ENCODE measurements around the gene PLEKHA8.

DNA sequence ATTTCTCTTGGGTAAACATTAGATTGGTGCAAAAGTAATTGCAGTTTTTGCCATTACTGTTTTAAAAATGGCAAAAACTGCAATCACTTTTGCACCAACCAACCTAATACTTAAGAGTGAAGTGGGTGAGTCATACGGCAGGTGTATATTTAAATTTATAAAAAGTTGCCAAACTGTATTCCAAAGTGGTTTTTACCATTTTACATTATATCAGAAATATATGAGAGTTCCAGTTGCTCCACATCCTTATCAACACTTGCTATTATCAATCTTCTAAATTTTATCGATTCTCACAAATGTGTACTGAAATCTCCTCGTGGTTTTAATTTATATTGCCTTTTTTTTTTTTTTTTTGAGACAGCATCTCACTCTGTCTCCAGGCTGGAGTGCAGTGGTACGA lies 35.1 kb upstream of the PLEKHA8 start:
- TF ChIP-seq POLR2A (IDR thresholded peaks at IDR 0.05; ENCODE audit: low read length): no peak
- TF ChIP-seq GATA1 (IDR thresholded peaks at IDR 0.05; ENCODE audit: low read depth, low read length): no peak
